Heart right ventricle (tissue), 16 donors: ENCODE measurements around the gene SEMA5A. TPM values are rescaled to one million over a fixed set of nuclear protein-coding genes. Genes with fewer than 3 reads are reported as not detected.

ENCODE experiments used
- ATAC-seq, 8 donors: fragments of 200-7000 bp; cut with Tn5 transposase; one replicate each; pipeline ENCODE4 v1.9.1; 2020; ENCODE audit warnings: mild to moderate bottlenecking in 8 of 8, moderate library complexity in 8 of 8, moderate number of reproducible peaks in 1 of 8
- DNase-seq, 2 donors: peaks; one replicate each; pipeline ENCODE4 v3.0.0-alpha.2; 2020
- H3K27ac ChIP-seq, 10 donors: fragments of 200-600 bp; sonication (generic) in 2 of 10; one replicate each; pipeline versions ENCODE4 v1.5.0 to v1.8.0; 2020 to 2022; ENCODE audit warnings: mild to moderate bottlenecking in 3 of 10
- H3K27me3 ChIP-seq, 7 donors: fragments of 200-600 bp; one replicate each; pipeline ENCODE4 v1.8.0; 2021 to 2022; ENCODE audit warnings: mild to moderate bottlenecking in 2 of 7
- H3K36me3 ChIP-seq, 9 donors: fragments of 200-600 bp; sonication (generic) in 1 of 9; one replicate each; pipeline versions ENCODE4 v1.5.0 to v1.8.0; 2020 to 2022; ENCODE audit warnings: mild to moderate bottlenecking in 2 of 9
- H3K4me1 ChIP-seq, 9 donors: fragments of 200-600 bp; sonication (generic) in 1 of 9; one replicate each; pipeline versions ENCODE4 v1.5.0 to v1.8.0; 2020 to 2022; ENCODE audit warnings: mild to moderate bottlenecking in 4 of 9
- H3K4me3 ChIP-seq, 10 donors: fragments of 200-600 bp; sonication (generic) in 2 of 10; one replicate each; pipeline versions ENCODE4 v1.5.0 to v1.8.0; 2020 to 2022; ENCODE audit warnings: mild to moderate bottlenecking in 7 of 10, moderate library complexity in 2 of 10
- H3K9me3 ChIP-seq, 11 donors: fragments of 200-600 bp in 10 of 11; sonication (generic) in 2 of 11; one replicate each; pipeline versions ENCODE4 v1.5.0 to v1.8.0; 2013 to 2022; ENCODE audit warnings: mild to moderate bottlenecking in 2 of 11, control low read depth in 1 of 11, moderate library complexity in 1 of 11
- WGBS, 2 donors: extraction: QIAGEN DNeasy Blood & Tissue Kit; methylation state at CpG; one replicate each; pipeline ENCODE4 v1.1.7; 2013; ENCODE audit warnings: inconsistent platforms in 1 of 2; 5-methylcytosine and 5-hydroxymethylcytosine counted together
- intact Hi-C, 10 donors: fragments of 100-400 bp; cut with DNase I; formaldehyde crosslinking; loops; one replicate each; pipeline versions ENCODE4 v1.11.1 to v1.14.2; 2022
- polyA plus RNA-seq, 2 donors: library from polyadenylated mRNA; stranded (reverse); fragments of 200-250 nt; gene quantifications; one replicate each; pipeline ENCODE4 v1.2.3, GENCODE V29; 2013
- total RNA-seq, 10 donors: library from RNA; stranded (reverse); fragmentation: NEBNext Ultra II Directional in 3 of 10; extraction: Animal tissue kit (Norgen Biotek cat#: 25700) in 3 of 10; gene quantifications; one replicate each; pipeline versions ENCODE4 v1.2.1 to v1.2.4, GENCODE V29; 2021 to 2023
- TF ChIP-seq, protein P1 (sequence below), 9 donors: fragments of 200-600 bp; sonication (generic) in 2 of 9; IDR thresholded peaks; one replicate each; pipeline versions ENCODE4 v1.5.0 to v1.8.0; 2021 to 2022; ENCODE audit warnings: antibody characterized with exemption in 9 of 9, mild to moderate bottlenecking in 5 of 9, moderate library complexity in 1 of 9
- donor health status: Arrhythmogenic right ventricular cardiomyopathy.
- donor health status: ischemic (EF 13 %, LVEDD 7.1; RV severe dilation, severe dysfunction).
- donor health status: healthy with polysubstance abuse.
- donor health status: DM: no; HTN: yes; CAD: no.
- donor health status: DM: no; HTN: no; CAD: no.
- donor health status: ischemic (EF 25% LVEDD 6.9; RV normal size, moderate dysfunction).
- donor health status: ischemic (EF 25% LVEDD 5.7; RV mildly dilated, moderate dysfunction).
- donor health status: healthy.
- donor health status: DM: yes; HTN: yes; CAD: no.
- donor health status: Ischemic cardiomyopathy.
- donor health status: ischemic (EF 35%, LVEDD 5.7; RV mildly dilated, moderate dysfunction).
- donor health status: nonischemic (EF 11% LVEDD 7.7; RV severe dilation, severe dysfunction).
- donor health status: DM: yes; HTN: yes; CAD: no.
- donor health status: PGD.
- donor health status: ischemic (EF 29% LVEDD 5.4; RV normal size, mild dysfunction).
- donor health status: nonischemic (EF 23%, LVEDD 6.1; RV moderate dilation, normal function).

The SEMA5A gene
- total and polyA plus RNA-seq, 12 donors: 1.9 to 71.5 (median 48.0) TPM

DNA sequence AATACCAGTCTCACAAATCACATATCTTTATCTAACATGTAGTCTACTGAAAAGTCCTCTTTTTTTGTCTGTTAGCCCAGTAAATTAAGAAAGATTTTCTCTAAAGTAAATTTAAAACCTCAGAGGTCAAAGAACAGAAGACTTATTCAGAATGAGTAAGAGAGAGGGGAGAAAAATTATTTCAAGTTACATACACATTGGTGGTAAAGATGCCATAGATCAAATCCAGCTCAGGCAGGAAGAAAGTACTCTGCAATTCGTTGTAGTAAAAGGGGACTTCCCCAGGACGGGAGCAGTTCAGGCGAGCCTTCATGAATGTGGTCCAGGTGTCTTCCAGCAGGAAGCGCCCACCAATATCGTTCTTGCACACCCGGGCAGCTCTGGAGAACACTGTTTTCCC is 344.1 kb downstream of the SEMA5A start:
- peaks cover 0 to 9% (median 0%) of the 10 kb centered on the region in 9 donors for H3K36me3 ChIP-seq
- DNase-seq (no peak), ATAC-seq (no peak)
- intact Hi-C loops: loop anchor here in 3 of 10 donors (10.0 kb wide), 3 partner anchors 447 to 1277 kb away; no protein-coding TSS in a partner anchor
- no peak overlapping the region for H3K27ac ChIP-seq
- no peaks in the 10 kb centered on the region for H3K27me3 ChIP-seq
- peaks cover 0 to 4% (median 0%) of the 10 kb centered on the region in 9 donors for H3K4me1 ChIP-seq
- no peaks in the 10 kb centered on the region for H3K9me3 ChIP-seq
- H3K4me3 ChIP-seq: no peak overlapping the region
- TF ChIP-seq, protein P1, sequence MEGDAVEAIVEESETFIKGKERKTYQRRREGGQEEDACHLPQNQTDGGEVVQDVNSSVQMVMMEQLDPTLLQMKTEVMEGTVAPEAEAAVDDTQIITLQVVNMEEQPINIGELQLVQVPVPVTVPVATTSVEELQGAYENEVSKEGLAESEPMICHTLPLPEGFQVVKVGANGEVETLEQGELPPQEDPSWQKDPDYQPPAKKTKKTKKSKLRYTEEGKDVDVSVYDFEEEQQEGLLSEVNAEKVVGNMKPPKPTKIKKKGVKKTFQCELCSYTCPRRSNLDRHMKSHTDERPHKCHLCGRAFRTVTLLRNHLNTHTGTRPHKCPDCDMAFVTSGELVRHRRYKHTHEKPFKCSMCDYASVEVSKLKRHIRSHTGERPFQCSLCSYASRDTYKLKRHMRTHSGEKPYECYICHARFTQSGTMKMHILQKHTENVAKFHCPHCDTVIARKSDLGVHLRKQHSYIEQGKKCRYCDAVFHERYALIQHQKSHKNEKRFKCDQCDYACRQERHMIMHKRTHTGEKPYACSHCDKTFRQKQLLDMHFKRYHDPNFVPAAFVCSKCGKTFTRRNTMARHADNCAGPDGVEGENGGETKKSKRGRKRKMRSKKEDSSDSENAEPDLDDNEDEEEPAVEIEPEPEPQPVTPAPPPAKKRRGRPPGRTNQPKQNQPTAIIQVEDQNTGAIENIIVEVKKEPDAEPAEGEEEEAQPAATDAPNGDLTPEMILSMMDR (IDR thresholded peaks at IDR 0.05): no peak
- WGBS, 2 donors: 80 to 82% methylated on average over 6 of the region's 6 CpGs

DNA sequence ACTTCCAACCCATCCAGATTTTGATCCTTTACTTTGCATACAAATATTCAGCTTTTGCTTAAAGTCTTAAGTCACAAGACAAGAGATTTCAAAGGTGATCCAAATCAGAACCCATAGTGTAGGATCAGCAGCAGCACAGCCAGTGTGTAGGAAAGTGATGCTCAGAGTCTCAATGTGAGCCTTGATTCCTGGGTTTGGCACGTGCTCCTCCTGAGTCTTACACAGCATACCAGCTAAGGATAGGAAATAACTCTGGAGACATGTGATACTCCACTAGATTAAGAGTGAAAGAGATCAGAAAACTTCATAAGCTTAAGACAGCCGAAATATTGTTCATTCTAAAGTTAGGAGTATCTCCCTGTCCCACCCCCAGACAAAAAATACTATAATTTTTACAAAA is 344.9 kb downstream of the SEMA5A start:
- 81 to 83% methylated on average over 2 of the region's 2 CpGs for WGBS, 2 donors
- no peak for ATAC-seq

DNA sequence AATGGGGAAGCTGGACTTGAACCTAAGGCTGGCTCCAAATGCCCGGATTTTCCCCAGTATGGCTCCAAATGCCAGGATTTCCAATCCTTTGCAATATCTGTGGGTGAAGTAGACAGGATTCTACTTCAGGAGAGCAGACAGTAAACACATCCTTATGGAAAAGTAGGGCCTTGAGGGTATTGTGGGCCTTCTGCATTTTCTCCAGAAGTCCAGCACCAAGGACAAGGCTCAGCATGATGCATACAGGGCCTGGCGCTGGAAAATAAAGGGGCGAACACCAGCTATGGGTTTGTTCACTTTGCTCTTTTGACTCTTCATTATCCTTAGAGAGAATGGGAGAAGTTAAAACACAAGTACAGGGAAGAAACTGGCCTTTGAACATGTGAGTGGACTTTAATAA is 347.5 kb downstream of the SEMA5A start:
- peaks cover 0 to 4% (median 0%) of the 10 kb centered on the region in 9 donors for H3K4me1 ChIP-seq
- WGBS, 2 donors: 88 to 90% methylated on average over 3 of the region's 3 CpGs
- no peak for ATAC-seq
- H3K4me3 ChIP-seq: no peak overlapping the region
- H3K9me3 ChIP-seq: no peaks in the 10 kb centered on the region
- TF ChIP-seq, protein P1 (IDR thresholded peaks at IDR 0.05): no peak
- H3K36me3 ChIP-seq: peaks cover 0 to 22% (median 0%) of the 10 kb centered on the region in 9 donors
- DNase-seq: no peak
- no peaks in the 10 kb centered on the region for H3K27me3 ChIP-seq
- H3K27ac ChIP-seq: no peak overlapping the region
- intact Hi-C loops: no loop called here

More for the DNA sequence above, 344.9 kb downstream of the SEMA5A start:
- Histone ChIP-seq H3K36me3 (peaks cover 0 to 17% (median 0%) of the 10 kb centered on the region in 9 donors), H3K4me3 (no peak overlapping the region), H3K27me3 (no peaks in the 10 kb centered on the region), H3K27ac (no peak overlapping the region), H3K9me3 (no peaks in the 10 kb centered on the region), H3K4me1 (peaks cover 0 to 4% (median 0%) of the 10 kb centered on the region in 9 donors)
- intact Hi-C loops: loop anchor here in 3 of 10 donors (10.0 kb wide), 3 partner anchors 446 to 1276 kb away; no protein-coding TSS in a partner anchor
- TF ChIP-seq, protein P1 (IDR thresholded peaks at IDR 0.05): no peak
- DNase-seq: no peak

DNA sequence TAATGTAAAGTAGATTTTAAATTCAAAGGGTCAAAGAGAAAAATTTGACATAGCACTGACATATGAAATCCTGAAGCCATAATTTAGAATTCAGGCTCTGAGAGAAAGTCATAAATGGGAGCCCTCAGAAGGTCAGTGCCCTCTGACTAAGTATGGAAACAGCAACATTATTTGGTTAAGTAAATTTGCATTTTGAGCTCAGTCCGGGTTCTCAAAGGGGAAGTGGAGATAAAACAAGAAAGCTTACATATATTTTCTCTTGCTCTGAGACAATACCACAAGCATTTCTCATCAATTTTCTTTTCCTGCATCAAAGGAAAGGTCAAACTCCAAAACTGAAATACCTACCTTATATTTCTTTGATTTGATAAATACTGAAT is 348.0 kb downstream of the SEMA5A start:
- ATAC-seq (no peak), DNase-seq (no peak)
- H3K36me3 ChIP-seq: peaks cover 0 to 27% (median 0%) of the 10 kb centered on the region in 9 donors
- TF ChIP-seq, protein P1 (IDR thresholded peaks at IDR 0.05): no peak
- H3K27me3 ChIP-seq: no peaks in the 10 kb centered on the region
- H3K27ac ChIP-seq: no peak overlapping the region
- WGBS, 2 donors: 44 to 47% methylated on average over 1 of the region's 1 CpG
- H3K4me1 ChIP-seq: no peaks in the 10 kb centered on the region
- no peaks in the 10 kb centered on the region for H3K9me3 ChIP-seq
- intact Hi-C loops: no loop called here
- no peak overlapping the region for H3K4me3 ChIP-seq
